Mammary epithelial cell (primary cell): ENCODE results near the gene KCND3.

Experiments used
- EZH2 ChIP-seq: IDR thresholded peaks from 2 replicates; pipeline ENCODE4 v1.6.1; 2012; ENCODE audit warnings: low read length, inconsistent platforms, borderline replicate concordance
- TF ChIP-seq, protein P1 (sequence below), 2 donors: IDR thresholded peaks in 1 of 2; conservative IDR thresholded peaks in 1 of 2; 2 replicates each; pipeline ENCODE4 v1.5.1; 2011 to 2012; ENCODE audit warnings: inconsistent platforms in 2 of 2, low read length in 2 of 2, mild to moderate bottlenecking in 2 of 2, control low read depth in 1 of 2, low read depth in 1 of 2; ENCODE audit not compliant: insufficient read depth in 1 of 2; ENCODE audit errors: extremely low read depth in 1 of 2

DNA sequence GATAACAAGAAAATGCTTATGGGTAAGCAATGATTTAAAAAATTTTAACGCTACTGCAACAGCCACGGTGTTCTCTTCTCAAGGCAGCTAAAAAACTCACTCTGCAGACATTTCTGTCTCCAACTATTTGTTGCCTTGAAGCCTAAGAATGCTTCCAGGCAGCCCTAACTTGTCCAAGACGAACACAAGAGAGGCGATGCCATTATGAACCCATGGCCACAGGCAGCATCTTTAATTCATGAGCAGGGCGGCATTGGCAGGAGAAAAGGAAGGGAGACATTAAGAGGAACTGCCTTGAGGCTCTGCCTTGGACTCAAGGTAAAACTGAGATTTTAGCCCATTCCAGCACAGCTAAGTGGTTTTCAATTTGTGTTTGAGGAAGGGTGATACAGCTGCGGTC lies 67.5 kb downstream of the KCND3 start:
- TF ChIP-seq, protein P1, sequence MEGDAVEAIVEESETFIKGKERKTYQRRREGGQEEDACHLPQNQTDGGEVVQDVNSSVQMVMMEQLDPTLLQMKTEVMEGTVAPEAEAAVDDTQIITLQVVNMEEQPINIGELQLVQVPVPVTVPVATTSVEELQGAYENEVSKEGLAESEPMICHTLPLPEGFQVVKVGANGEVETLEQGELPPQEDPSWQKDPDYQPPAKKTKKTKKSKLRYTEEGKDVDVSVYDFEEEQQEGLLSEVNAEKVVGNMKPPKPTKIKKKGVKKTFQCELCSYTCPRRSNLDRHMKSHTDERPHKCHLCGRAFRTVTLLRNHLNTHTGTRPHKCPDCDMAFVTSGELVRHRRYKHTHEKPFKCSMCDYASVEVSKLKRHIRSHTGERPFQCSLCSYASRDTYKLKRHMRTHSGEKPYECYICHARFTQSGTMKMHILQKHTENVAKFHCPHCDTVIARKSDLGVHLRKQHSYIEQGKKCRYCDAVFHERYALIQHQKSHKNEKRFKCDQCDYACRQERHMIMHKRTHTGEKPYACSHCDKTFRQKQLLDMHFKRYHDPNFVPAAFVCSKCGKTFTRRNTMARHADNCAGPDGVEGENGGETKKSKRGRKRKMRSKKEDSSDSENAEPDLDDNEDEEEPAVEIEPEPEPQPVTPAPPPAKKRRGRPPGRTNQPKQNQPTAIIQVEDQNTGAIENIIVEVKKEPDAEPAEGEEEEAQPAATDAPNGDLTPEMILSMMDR (conservative IDR thresholded peaks at IDR 0.05 in 1 of 2, IDR thresholded peaks at IDR 0.05 in 1 of 2; ENCODE audit: extremely low read depth in 1 of 2, insufficient read depth in 1 of 2, low read depth in 1 of 2, low read length in 2 of 2): no peak
- no peak for TF ChIP-seq EZH2
